Neuronal stem cell (in vitro differentiated cells): ENCODE results near the gene ABCB11.

Experiments used
- DNase-seq: peaks from one replicate; pipeline ENCODE4 v3.0.0-alpha.2; 2013; ENCODE audit warnings: low spot score
- H2AFZ ChIP-seq: one replicate; pipeline ENCODE4 v1.6.1; 2013; ENCODE audit warnings: mild to moderate bottlenecking, low read length, inconsistent platforms
- H2AK5ac ChIP-seq: 2 replicates; pipeline ENCODE4 v1.6.1; 2013; ENCODE audit warnings: low read depth, mild to moderate bottlenecking, inconsistent platforms, low read length, moderate library complexity, mixed read lengths
- H2BK120ac ChIP-seq: 2 replicates; pipeline ENCODE4 v1.6.1; 2013; ENCODE audit warnings: low read depth, mild to moderate bottlenecking, inconsistent platforms, low read length, moderate library complexity, mixed read lengths
- H2BK12ac ChIP-seq: one replicate; pipeline ENCODE4 v1.6.1; 2013; ENCODE audit warnings: low read length, inconsistent platforms
- H2BK15ac ChIP-seq: 2 replicates; pipeline ENCODE4 v1.6.1; 2013; ENCODE audit warnings: mild to moderate bottlenecking, low read length, inconsistent platforms, mixed read lengths
- H2BK5ac ChIP-seq: one replicate; pipeline ENCODE4 v1.6.1; 2013; ENCODE audit warnings: inconsistent platforms, mild to moderate bottlenecking, low read length, moderate library complexity
- H3K14ac ChIP-seq: one replicate; pipeline ENCODE4 v1.6.1; 2013; ENCODE audit warnings: low read length, inconsistent platforms
- H3K18ac ChIP-seq: 2 replicates; pipeline ENCODE4 v1.6.1; 2013; ENCODE audit warnings: low read length, inconsistent platforms
- H3K23ac ChIP-seq: 2 replicates; pipeline ENCODE4 v1.6.1; 2013; ENCODE audit warnings: low read depth, mild to moderate bottlenecking, mixed read lengths, low read length, inconsistent platforms; ENCODE audit not compliant: poor library complexity
- H3K27ac ChIP-seq: replicated peaks from 3 replicates; pipeline ENCODE4 v1.5.1; 2013; ENCODE audit warnings: low read length, inconsistent platforms
- H3K27me3 ChIP-seq, 3 experiments: 2 replicates each; pipeline ENCODE4 v1.6.1; 2013; ENCODE audit warnings: low read length in 3 of 3, mild to moderate bottlenecking in 2 of 3, inconsistent platforms in 1 of 3, low read depth in 1 of 3, mixed read lengths in 1 of 3, moderate library complexity in 1 of 3; ENCODE audit not compliant: control insufficient read depth in 3 of 3, insufficient read depth in 3 of 3
- H3K36me3 ChIP-seq, 2 donors: replicated peaks in 1 of 2; 2 replicates each; pipeline ENCODE4 v1.6.1; 2013; ENCODE audit warnings: low read length in 2 of 2; ENCODE audit not compliant: control insufficient read depth in 2 of 2, insufficient read depth in 2 of 2
- H3K4ac ChIP-seq: 2 replicates; pipeline ENCODE4 v1.6.1; 2013; ENCODE audit warnings: inconsistent platforms, mild to moderate bottlenecking, low read length, moderate library complexity
- H3K4me1 ChIP-seq, 2 donors: 1 replicate in 1 of 2; 2 replicates in 1 of 2; pipeline ENCODE4 v1.6.1; 2013; ENCODE audit warnings: low read length in 2 of 2, low read depth in 1 of 2; ENCODE audit not compliant: control insufficient read depth in 2 of 2, insufficient read depth in 1 of 2
- H3K4me2 ChIP-seq: one replicate; pipeline ENCODE4 v1.6.1; 2013; ENCODE audit warnings: mild to moderate bottlenecking, low read length, inconsistent platforms; ENCODE audit not compliant: insufficient read depth, poor library complexity, severe bottlenecking
- H3K4me3 ChIP-seq, 2 donors: 2 replicates each; pipeline ENCODE4 v1.5.1; 2013; ENCODE audit warnings: low read length in 2 of 2, mild to moderate bottlenecking in 2 of 2, inconsistent platforms in 1 of 2, moderate library complexity in 1 of 2
- H3K79me1 ChIP-seq: one replicate; pipeline ENCODE4 v1.6.1; 2013; ENCODE audit warnings: low read depth, mild to moderate bottlenecking, inconsistent platforms, low read length, moderate library complexity
- H3K9ac ChIP-seq: one replicate; pipeline ENCODE4 v1.6.1; 2013; ENCODE audit warnings: mild to moderate bottlenecking, low read depth, low read length, inconsistent platforms; ENCODE audit not compliant: poor library complexity
- H3K9me3 ChIP-seq, 2 donors: replicated peaks in 1 of 2; 2 replicates each; pipeline versions ENCODE3 to v1.6.1; 2013; ENCODE audit warnings: low read length in 2 of 2, mild to moderate bottlenecking in 2 of 2, inconsistent platforms in 1 of 2, low read depth in 1 of 2, mixed read lengths in 1 of 2, moderate library complexity in 1 of 2; ENCODE audit not compliant: control insufficient read depth in 2 of 2, insufficient read depth in 1 of 2
- H4K8ac ChIP-seq: one replicate; pipeline ENCODE4 v1.6.1; 2013; ENCODE audit warnings: low read depth, mild to moderate bottlenecking, inconsistent platforms, low read length, moderate library complexity
- H4K91ac ChIP-seq: one replicate; pipeline ENCODE4 v1.6.1; 2013; ENCODE audit warnings: low read length, low read depth, mild to moderate bottlenecking, inconsistent platforms; ENCODE audit not compliant: poor library complexity
- WGBS, 2 donors: extraction: QIAGEN DNeasy Blood & Tissue Kit; methylation state at CpG; one replicate each; pipeline ENCODE4 v1.1.7; 2013; ENCODE audit warnings: missing lambda C conversion rate in 2 of 2, mixed read lengths in 1 of 2; ENCODE audit not compliant: insufficient read length in 2 of 2, insufficient replicate concordance in 1 of 2; ENCODE audit errors: extremely low coverage in 2 of 2; 5-methylcytosine and 5-hydroxymethylcytosine counted together

ABCB11 gene

GRCh38 chr2:168981651-168982050 is 49.5 kb downstream of the ABCB11 start:
- no peak overlapping the region for H4K91ac ChIP-seq
- H2BK120ac ChIP-seq, result no peak overlapping the region
- H3K9ac ChIP-seq, result no peak overlapping the region
- no peak for DNase-seq
- H2AFZ ChIP-seq, result no peak overlapping the region
- H3K14ac ChIP-seq, result no peak overlapping the region
- no peak overlapping the region for H3K4me2 ChIP-seq
- no peak overlapping the region for H4K8ac ChIP-seq
- peaks cover 0 to 5% of the 10 kb centered on the region in 2 donors for H3K4me1 ChIP-seq
- no peak overlapping the region for H3K4me3 ChIP-seq
- H3K18ac ChIP-seq, result no peak overlapping the region
- no peak overlapping the region for H2BK15ac ChIP-seq
- no CpG with 5 or more reads among the region's 3 CpGs for WGBS, 2 donors
- no peaks in the 10 kb centered on the region for H3K36me3 ChIP-seq
- no peak overlapping the region for H3K27ac ChIP-seq
- peaks cover 0 to 3% (median 0%) of the 10 kb centered on the region in 3 experiments for H3K27me3 ChIP-seq
- H3K9me3 ChIP-seq, result no peaks in the 10 kb centered on the region
- no peak overlapping the region for H3K23ac ChIP-seq
- H3K4ac ChIP-seq, result no peak overlapping the region
- no peaks in the 10 kb centered on the region for H3K79me1 ChIP-seq
- H2BK12ac ChIP-seq, result no peak overlapping the region
- no peak overlapping the region for H2BK5ac ChIP-seq
- H2AK5ac ChIP-seq, result no peak overlapping the region

- H4K91ac ChIP-seq, result no peak overlapping the region
- no peaks in the 10 kb centered on the region for H3K9me3 ChIP-seq
- H3K4me1 ChIP-seq, result peaks cover 0 to 7% of the 10 kb centered on the region in 2 donors
- H3K27ac ChIP-seq, result no peak overlapping the region
- no peak overlapping the region for H3K14ac ChIP-seq
- no peak overlapping the region for H2AK5ac ChIP-seq
- H3K4me2 ChIP-seq, result no peak overlapping the region
- H2BK5ac ChIP-seq, result no peak overlapping the region
- H3K27me3 ChIP-seq, result peaks cover 0 to 3% (median 0%) of the 10 kb centered on the region in 3 experiments
- H3K4me3 ChIP-seq, result no peak overlapping the region
- WGBS, 2 donors, result no CpG with 5 or more reads among the region's 6 CpGs
- H2BK120ac ChIP-seq, result no peak overlapping the region
- H2BK15ac ChIP-seq, result no peak overlapping the region
- no peak overlapping the region for H3K9ac ChIP-seq
- no peak overlapping the region for H3K23ac ChIP-seq
- no peaks in the 10 kb centered on the region for H3K79me1 ChIP-seq
- no peak overlapping the region for H2AFZ ChIP-seq
- DNase-seq, result no peak
- no peaks in the 10 kb centered on the region for H3K36me3 ChIP-seq
- H2BK12ac ChIP-seq, result no peak overlapping the region
- H3K4ac ChIP-seq, result no peak overlapping the region
- H3K18ac ChIP-seq, result no peak overlapping the region
- no peak overlapping the region for H4K8ac ChIP-seq
Observed at GRCh38 chr2:168978461-168978861, 52.7 kb downstream of the ABCB11 start.

- WGBS, 2 donors, result no CpG with 5 or more reads among the region's 4 CpGs
Observed at GRCh38 chr2:168977608-168978007, 53.5 kb downstream of the ABCB11 start.

GRCh38 chr2:168976034-168976654 is 55.0 kb downstream of the ABCB11 start:
- no peak overlapping the region for H4K8ac ChIP-seq
- H3K27ac ChIP-seq, result no peak overlapping the region
- no peak overlapping the region for H3K9ac ChIP-seq
- peaks cover 0 to 2% of the 10 kb centered on the region in 2 donors for H3K9me3 ChIP-seq
- no peak overlapping the region for H2BK12ac ChIP-seq
- no peak overlapping the region for H4K91ac ChIP-seq
- H2BK15ac ChIP-seq, result no peak overlapping the region
- H3K36me3 ChIP-seq, result no peaks in the 10 kb centered on the region
- H2AFZ ChIP-seq, result no peak overlapping the region
- no peak overlapping the region for H3K23ac ChIP-seq
- no CpG with 5 or more reads among the region's 6 CpGs for WGBS, 2 donors
- H3K27me3 ChIP-seq, result peaks cover 0 to 3% (median 0%) of the 10 kb centered on the region in 3 experiments
- H3K4me2 ChIP-seq, result no peak overlapping the region
- H3K79me1 ChIP-seq, result no peaks in the 10 kb centered on the region
- no peak overlapping the region for H2AK5ac ChIP-seq
- H3K18ac ChIP-seq, result no peak overlapping the region
- H2BK120ac ChIP-seq, result no peak overlapping the region
- H3K4ac ChIP-seq, result no peak overlapping the region
- H2BK5ac ChIP-seq, result no peak overlapping the region
- peaks cover 0 to 7% of the 10 kb centered on the region in 2 donors for H3K4me1 ChIP-seq
- no peak for DNase-seq
- no peak overlapping the region for H3K14ac ChIP-seq
- H3K4me3 ChIP-seq, result no peak overlapping the region

More at GRCh38 chr2:168977608-168978007, 53.5 kb downstream of the ABCB11 start:
- H2BK120ac ChIP-seq, result no peak overlapping the region
- no peak overlapping the region for H3K27ac ChIP-seq
- no peak overlapping the region for H4K91ac ChIP-seq
- DNase-seq, result no peak
- peaks cover 0 to 3% (median 0%) of the 10 kb centered on the region in 3 experiments for H3K27me3 ChIP-seq
- H3K79me1 ChIP-seq, result no peaks in the 10 kb centered on the region
- H3K9ac ChIP-seq, result no peak overlapping the region
- no peak overlapping the region for H3K4me3 ChIP-seq
- H2AK5ac ChIP-seq, result no peak overlapping the region
- H2BK12ac ChIP-seq, result no peak overlapping the region
- H3K4ac ChIP-seq, result no peak overlapping the region
- no peak overlapping the region for H3K18ac ChIP-seq
- H2BK5ac ChIP-seq, result no peak overlapping the region
- H3K14ac ChIP-seq, result no peak overlapping the region
- H4K8ac ChIP-seq, result no peak overlapping the region
- peaks cover 0 to 7% of the 10 kb centered on the region in 2 donors for H3K4me1 ChIP-seq
- no peak overlapping the region for H2BK15ac ChIP-seq
- no peaks in the 10 kb centered on the region for H3K36me3 ChIP-seq
- H3K23ac ChIP-seq, result no peak overlapping the region
- H3K9me3 ChIP-seq, result no peaks in the 10 kb centered on the region
- H2AFZ ChIP-seq, result no peak overlapping the region
- no peak overlapping the region for H3K4me2 ChIP-seq
